GM18873 (cell line): ENCODE data around the gene RAB3C.

Experiments
- ATAC-seq: cut with Tn5 transposase; IDR thresholded peaks from one replicate; pipeline ENCODE4 v1.9.1; 2021; ENCODE audit warnings: mild to moderate bottlenecking, moderate library complexity, moderate number of reproducible peaks; ENCODE audit not compliant: unreplicated experiment, low FRiP score

RAB3C gene

DNA sequence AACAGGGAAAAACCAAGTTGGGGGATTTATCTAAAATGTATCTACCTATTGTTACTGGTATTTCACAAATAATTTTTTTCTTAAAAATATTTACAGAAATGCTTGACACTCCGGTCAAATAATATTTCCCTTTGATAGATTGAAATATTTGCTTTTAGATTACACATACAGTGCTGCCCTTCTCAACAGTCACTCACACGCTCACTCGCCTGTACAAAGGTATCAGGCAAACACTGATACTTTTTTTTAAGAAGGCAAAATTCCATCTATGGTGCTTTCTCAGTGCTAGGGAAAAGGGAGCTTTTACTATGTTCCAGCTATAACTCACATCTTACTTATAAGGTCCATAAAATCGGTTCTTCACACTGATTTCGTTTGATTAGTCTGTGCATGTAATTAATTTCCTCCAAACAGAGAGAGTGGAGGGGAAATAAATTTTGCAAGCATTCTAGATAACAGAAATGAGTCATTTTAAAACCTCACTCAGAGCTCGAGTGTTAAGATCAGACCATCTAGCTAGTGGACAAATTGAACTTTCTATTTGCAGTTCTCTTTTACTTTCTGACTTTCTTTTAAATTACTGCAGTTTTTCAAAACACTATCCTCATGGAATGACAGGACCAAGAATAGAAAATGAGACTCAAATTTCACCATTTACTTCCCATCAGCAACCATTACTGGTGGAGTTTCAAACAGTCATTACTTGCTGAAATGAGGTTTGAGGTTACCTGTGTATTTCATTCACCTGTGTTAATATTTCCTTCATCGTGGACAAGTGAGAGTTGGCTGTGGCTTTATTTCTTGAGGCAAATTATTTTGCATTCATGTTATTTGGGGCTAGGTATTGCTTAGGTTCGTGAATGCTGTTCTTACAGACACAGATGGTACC is 273.2 kb downstream of the RAB3C start:
- no peak for ATAC-seq

DNA sequence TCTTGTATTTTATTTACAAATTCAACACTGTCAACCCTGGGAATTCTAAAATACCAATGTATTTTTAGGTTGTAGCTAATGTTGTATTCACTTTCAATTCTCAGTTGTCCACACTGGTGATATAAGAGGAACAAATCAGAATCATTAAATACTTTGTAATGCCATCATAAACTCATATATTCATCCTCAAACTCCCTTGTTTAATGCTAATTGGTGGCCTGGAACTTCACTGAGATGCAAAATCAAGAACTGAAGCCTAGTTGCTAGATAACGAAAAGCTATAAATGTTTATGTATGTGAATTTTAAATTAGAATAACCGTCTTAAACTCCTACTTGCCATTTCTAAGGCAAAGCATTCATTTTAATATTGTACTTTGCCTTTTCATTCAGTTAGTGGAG is 274.7 kb downstream of the RAB3C start:
- no peak for ATAC-seq

DNA sequence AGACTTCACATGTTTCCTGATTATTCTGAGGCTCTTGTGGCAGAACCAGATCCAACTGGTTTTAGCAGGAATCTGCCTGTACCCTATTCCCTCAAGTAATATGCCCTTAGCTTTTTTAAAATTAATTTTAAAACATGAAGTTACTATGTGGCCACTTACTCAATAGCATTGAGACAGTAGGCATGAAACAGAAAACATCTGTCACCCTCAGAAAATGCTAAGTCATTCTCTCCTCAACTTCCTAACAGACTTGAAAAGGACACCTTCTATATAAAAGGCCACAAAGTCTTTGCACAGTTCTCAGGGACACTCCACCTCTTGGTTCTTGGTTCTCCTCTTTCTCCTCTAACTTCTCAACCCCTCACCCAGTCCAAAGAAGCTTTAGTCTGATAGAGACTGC is 277.8 kb downstream of the RAB3C start:
- no peak for ATAC-seq

DNA sequence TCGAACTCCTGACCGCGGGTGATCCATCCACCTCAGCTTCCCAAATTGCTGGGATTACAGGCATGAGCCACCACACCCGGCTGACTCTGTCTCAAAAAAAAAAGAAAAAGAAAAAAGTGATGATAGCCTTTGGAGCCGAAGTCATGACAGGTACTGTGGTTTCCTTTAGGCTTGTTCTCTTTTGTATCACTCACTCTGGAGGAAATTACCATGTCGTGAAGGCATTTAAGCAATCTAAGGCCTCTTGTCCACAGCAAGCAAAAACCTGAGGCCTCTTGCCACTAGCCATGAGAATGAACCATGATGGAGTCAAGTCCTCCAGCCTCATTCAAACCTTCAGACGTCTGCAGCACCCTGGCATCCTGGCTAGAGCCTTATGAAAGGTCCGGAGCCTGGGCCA is 286.1 kb downstream of the RAB3C start:
- no peak for ATAC-seq

DNA sequence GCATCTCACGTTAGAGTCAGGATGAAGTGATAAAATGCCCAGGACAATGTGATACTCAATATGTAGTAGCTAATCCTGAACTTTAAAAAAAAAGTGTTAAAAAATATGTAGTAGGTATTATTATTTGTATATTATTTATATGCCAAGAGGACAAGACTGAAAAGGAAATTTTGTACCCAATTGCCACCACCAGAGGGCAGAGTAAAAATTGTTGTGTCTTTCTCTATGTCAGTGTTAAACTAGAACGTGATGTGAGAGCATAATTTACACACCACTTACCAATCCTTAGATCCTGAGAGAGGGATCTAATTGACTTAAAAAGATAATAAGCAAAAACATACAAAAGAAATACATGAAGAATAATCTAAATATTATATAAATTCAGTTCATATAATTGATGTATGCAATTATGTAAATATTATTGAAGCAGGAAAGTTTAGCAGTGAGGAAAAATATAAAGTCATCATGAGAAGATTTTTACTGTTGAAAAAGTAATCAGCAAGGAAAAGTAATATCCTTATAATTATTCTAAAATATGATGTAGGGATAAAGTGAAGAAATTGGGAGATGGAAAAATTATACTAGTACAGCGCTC is 288.9 kb downstream of the RAB3C start:
- peak; percentile 58 for ATAC-seq

DNA sequence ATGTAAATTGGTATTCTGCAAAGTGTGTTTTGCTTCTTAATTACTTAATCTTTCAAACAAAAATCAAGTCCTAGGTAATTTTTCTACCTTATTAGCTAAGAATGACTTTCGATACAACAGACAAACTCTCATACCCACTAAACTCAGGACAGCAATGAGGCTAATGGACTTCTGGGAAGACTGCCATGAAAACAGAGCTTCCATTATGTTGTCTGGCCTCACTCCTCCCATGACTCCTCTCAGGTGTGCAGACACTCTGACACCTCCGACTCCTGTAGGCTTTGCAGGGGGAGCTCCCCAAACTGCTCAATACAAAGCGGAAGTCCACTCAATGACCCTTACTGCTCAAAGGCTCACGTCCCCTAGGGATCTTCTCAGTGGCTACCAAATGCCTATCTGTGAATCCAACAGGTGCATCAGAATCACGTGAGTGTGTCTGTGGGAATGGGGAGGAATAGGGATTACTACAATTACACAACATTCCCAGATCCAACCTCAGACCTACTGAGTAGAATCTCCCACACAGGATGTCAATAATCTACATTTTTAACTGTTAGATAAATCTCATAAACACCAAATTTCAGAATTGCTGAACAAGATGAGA is 289.9 kb downstream of the RAB3C start:
- no peak for ATAC-seq

DNA sequence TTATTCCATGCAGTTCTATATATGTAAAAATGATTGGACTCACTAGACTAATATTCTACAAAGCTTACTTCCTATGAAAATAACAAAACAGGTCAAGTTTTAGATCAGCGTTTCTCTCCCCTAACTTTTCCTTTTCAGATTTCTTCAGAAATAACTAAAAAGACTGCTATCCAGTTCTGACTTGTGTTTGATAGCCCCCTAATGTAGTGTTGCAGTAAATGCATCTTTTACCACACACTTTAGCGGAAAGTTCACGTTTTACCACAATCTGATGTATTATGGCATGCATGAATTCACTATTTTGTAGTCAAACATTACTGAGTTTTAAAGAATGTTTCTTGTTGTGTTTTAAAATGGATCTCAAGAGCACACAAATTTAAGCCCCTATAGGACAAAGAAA is 292.7 kb downstream of the RAB3C start:
- ATAC-seq, result no peak

DNA sequence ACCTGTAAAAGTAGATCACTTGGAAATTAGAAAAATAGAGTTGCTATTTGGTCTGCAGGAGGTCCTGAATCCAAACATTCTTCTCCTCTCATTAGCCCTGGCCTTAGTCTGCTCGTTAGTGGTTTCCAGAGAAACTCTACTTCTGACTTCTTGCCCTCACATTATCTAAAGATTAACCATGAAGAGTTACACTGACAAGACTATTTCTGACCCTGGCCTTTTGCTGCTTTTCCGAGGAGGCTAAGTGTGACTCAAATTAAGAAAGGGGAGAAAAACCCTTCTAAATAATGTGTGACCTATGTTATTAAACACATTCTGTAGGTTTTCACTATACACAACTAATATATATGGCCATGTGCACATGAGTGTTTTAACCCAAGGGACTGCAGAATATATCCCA is 302.4 kb downstream of the RAB3C start:
- ATAC-seq, result peak; percentile 77

DNA sequence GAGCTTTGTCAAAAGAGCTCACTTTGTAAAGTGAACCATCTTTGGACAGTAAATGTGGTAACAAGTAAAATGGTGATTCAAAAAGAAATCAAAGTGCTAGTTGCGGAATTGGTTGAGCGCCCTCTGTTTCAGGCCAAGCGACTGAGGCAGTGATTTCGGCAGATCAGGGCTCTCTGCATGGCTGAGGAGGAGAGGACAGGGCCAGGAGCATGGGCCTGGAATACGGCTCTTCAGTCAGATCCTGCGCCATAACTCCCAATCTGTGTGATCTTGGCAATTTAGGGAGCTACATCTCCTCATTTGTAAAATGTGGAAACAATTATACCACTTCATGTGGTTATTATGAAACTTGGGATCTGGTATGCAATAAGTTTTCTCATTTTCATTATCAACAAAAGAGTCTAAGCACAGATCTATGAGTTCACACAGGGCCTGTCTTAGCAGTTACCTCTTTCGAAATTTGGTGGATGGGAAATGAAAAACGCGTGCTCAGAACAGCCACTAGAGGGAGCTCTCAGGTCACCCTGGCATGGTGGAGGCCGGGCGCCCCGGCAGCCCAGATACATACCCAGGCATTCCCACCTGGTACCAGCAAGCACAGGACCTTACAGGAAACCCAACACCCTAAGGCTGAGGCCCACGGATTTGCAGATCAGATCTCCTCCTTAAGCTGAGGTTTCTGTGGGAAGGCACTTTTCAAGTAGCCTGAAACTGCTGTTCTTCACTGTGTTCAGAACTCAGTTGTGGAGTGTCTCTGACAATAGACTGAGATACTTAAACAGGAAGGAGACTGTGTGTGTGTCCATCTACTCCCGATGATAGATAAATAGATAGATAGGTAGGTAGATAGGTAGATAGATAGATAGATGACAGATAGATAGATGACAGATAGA is 303.7 kb downstream of the RAB3C start:
- ATAC-seq, result peak; percentile 55

DNA sequence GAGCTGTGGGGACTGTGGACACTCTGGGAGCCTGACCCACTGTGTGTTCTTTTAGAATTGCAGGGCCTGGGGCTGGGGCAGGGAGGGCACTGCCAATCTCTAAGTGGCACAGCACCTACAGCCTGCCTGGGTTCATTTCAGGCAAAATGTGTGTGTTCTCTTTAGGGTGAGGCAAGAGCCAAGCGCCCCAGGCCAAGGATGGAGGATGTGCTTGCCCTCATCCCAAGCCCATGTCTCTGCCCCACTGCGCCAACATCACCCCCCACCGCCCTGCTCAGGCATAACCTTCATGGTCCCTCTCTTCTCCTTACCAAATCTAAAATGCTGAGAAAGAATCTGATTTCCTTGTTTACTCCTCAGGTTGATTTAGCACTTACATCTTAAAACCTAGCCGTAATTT is 304.4 kb downstream of the RAB3C start:
- no peak for ATAC-seq

DNA sequence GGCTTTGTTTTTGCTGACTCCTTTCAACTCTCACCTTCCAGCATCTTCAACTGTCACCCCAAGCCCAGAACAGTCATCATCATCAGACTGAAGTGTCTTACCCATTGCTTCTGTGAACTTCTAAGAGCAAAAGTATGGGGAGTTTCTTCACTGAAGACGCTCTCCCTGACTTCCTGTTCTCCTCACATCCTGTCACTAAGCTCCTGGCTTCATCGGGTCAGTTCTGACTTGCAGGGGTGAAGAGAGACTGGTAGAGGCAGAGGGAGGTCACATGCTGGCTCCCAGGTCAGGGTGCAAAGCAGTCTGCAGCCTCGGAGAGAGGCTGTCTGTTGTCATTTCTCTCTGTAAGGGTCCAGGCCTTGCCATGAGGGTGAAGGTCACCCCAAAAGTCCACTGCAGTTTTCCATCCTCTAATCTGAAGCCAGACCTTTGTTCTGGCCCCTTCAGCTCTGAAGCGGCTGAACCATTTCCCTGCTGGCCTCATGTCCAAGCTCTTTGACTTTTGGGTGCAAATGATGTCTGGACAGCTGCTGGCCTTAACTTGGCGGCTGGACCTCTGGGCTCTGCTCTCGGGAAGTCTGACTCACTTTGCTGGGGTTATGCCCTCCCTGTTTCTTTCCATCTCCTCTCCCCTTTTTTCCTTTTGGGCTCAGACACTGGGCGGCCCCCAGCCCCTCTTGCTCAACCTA is 305.0 kb downstream of the RAB3C start:
- no peak for ATAC-seq

DNA sequence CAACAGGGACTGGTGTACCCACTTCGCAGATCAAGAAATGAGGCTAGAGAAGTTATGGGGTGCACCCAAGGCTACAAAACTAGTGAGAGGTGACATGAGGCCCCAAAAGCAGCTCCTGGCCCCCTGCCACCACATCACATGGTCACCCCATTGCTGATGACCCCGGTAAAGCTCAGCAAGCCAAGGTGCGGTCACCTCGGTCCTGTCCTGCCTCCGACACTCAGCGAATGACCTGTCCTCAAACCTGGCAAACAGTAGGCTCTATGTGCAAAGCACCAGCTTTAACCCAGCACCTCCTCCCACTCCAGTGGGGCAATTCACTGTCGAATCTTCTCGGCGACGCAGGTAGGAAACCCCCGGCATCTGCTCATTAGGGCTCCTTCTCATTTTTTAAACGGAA is 307.4 kb downstream of the RAB3C start:
- no peak for ATAC-seq

DNA sequence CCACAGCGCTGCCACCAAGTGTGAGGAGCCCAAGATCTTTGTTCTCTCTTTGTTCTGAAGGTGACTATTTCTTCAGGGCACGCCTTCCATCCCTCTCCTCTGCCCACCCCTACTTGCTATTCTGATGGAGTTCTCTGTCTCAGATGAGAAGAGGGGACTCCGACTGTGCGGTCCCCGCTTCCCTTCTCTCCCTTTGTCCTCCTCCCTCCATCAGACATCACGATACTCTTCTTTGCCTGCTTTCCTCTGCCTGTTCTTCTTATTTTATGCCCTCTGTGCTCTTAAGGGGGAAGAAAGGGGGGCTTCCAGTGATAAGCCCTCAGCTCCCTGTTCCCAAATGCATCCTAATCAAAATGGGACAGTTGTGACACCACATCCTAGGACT is 307.8 kb downstream of the RAB3C start:
- no peak for ATAC-seq

DNA sequence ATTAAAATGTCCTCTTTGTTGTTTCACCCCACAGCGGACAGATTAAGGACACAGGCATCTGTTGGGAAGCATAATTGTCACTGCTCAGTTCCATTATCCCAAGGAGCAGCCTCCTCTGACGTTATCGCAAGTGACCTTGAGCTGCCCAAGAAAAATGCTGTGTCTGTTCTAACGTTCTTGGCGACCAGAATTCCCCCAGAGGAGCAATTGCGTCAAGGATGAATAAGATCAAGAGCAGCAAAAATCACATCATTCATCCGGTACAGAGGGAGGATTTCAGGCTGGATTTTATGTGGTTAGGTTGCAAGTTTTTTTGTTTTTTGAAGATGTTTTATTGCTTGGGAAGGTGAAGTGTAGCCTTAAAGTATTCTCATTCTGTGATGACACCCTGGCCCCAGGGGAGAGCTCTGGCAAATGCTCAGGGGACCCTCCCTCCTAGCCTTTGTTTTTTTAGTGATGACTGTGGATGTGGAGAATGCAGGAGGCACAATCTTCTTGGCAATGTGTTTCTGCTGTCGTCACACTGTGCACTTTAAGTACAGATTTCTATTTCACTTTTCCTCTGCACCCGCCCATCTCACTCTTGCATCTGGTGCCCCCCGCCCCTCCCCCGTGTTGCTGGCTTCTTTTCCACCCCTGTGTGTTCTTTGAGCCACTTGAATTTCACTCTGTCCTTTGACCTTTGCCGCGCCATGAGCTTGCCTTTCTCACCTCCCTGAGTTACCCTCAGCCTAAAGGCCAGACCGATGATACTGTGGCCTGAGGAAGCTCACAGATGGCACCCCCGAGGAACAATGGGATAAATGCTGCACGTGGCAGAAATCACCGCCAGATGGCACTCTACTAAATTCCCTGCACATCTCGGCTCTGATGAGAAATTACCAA is 308.5 kb downstream of the RAB3C start:
- peak; percentile 41 for ATAC-seq

DNA sequence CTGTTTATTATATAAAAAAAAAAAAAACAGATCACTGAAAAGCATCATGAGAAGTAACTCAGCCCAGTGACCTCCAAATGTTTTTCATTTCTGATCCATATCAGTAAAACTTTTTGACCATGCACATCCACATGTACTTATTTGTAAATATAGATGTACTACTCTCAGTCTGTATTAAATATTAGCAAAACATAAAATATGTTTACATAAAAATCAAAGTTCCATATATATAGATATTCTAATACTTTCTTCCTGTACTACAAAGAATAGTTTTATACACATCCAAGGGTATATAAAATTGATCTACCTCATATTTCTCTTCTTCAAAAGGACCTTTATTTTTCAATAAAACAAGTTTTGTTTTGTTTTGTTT is 309.1 kb downstream of the RAB3C start:
- ATAC-seq, result no peak

DNA sequence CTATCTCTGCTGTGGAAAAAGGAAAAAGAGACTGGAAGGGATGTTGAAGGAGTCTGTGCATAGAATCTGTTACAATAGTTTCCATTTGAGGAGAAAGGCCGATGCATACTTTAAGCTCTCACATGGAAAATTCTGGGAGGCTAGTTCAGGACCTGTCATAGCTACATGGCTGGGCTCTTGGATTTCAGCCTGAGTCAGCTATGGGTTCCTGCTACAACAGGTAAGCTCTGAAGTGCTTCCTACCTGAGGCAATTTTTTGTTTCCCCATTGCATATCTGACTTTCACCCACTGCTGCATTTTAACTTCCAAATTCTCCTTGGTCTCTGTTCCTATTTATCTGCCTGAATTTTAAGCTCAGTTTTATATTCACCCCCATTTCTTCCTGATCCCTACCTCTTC is 310.7 kb downstream of the RAB3C start:
- no peak for ATAC-seq

DNA sequence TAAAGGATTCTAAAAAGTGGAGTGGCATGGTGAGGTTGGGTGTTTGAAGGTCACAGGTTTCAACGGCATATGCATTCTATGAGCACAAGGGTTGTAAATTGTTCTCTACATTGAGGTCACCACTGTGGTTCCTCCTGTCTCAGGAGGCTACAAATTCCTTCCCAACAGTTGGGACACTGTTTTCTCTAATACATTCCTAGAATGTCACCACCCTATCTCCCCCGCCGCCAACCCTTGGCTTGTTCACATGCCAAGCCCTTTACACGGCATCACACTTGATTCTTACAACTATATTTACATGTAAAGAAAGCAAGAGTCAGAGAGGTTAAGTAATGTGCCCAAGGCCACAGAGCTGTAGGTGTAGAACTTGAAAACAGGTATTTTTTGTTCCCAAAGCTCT is 315.1 kb downstream of the RAB3C start:
- no peak for ATAC-seq

DNA sequence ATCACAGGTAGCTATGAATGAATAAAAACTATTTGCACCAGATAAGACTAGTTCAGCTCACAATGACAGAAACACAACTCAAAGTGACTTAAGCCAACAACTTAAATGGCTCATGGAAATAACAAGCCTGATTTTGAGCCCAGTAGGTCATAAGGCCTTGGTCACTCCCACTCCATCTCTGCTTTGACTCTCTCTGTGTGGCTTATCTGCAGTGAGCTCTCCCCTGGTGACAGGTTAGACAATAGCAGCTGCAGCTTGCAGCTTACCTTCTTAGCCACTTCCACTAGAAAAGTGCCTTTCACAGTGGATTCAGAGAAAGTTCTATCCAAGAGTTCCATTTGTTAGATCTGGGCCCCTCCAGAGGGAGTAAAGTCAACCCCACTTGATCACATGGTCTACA is 315.7 kb downstream of the RAB3C start:
- ATAC-seq, result no peak

DNA sequence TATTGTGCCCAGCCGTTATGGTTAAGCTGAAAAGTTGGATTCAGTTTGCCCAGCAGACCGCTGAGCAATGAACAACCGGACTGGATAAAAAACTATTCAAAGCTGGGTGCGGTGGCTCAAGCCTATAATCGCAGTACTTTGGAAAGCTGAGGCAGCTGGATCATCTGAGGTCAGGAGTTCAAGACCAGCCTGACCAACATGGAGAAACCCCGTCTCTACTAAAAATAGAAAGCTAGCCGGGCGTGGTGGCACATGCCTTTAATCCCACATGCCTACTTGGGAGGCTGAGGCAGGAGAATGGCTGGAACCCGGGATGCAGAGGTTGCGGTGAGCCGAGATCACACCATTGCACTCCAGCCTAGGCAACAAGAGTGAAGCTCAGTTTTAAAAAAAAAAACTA is 318.4 kb downstream of the RAB3C start:
- no peak for ATAC-seq
